ENCODE results near the gene GAS2L3.
"Not testable (repeated sequence)": the region's sequence is repeated elsewhere in the genome, so short reads cannot be mapped to it uniquely, and the experiment has no call there.

The GAS2L3 gene

DNA sequence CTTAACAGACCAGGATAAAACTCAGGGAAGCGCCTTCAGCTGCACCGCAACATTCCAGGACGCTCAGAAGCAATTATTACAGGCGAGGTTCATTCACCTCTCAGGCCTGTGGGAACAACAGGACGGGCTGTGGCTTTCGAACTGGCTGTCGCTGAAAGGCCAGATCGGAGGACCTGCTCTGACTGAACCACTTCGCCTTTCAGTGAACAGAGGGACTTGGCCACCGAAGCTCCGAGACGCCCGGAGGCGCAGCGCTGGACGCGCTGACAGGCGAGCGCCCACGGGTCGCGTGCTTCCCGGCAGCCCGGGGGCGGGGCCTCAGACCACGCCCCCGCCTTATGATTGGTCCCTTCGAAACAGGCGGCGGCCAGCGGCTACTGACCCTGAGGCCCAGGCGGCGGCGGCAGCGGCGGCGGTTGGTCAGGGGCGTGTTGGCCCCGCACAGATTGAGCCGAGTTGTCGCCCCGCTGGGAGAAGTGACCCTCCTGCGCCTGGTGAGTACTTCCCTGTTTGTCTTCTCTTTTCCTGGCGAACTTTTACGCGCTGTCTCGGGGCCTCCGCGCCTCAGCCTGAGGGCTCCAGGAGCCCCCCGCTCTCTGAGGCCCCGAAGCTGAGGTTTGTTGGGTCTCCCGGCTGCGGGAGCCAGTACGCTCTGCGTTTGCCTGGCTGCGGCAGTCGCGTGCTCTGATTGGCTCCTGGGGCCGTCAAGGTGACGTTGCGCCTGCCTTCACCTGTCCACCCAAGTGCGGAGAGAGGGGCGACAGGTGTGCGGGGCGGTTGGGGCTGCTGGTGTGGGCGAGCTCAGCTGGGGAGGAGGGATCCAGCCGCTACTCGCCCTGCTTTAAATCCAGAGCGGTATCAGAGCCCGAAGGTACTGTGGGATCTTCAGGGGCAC, at the start of gene GAS2L3:
Gene GAS2L3 (plus strand): TSS at position 393 of the 895 bp plus-strand sequence. CDS start 21,221 bp downstream, outside the sequence.
- peak; percentile 97 for DNase-seq (ENCODE audit: low spot score)

DNA sequence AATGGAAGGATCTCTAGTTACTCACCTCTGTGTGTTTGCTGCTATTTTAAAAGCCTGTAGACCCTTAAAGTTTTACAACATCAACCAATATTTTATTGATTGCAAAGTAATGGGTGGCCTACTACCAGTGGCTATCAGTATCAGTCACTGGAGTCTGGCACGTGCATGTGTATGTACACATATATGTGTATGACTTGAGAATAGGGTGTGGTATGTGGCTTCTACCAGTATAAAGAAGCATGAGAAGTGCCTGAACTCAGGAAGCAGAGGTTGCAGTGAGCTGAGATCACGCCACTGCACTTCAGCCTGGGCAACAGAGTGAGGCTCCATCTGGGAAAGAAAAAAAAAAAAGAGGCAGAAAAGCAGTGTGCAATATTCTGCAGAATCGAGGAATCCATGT, 45.5 kb upstream of the GAS2L3 start:
- DNase-seq (ENCODE audit: low spot score) = no peak

DNA sequence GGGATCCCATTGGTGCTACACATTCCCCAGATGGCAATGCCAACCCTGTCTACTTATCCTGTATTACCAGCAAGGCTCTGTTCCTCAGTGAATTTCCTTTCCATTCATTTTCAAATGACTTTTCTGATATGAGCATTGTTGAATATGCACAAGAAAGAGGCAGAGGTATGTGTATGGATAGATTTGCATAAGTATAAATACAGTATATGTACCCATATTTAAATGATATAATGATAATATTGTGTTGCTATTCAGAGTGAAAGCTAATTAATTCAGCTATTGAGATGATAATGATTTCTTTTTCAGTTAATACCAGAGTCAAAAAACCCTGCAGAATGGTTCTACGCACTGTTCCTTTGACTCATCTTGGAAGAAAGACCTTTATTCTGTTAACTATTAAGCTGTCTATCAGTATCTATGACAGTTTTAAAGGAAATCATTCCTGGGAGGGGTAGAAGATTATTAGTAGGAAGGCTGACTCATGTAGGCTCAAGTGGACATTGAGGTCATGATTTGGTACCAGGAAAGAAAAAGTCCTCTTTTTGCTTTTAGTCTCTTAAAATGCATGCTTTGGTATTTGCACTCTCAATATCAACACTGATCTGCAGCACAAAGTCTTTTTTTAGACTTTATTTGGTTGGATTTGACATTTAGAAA, 44.9 kb upstream of the GAS2L3 start:
- no peak for DNase-seq (ENCODE audit: low spot score)

DNA sequence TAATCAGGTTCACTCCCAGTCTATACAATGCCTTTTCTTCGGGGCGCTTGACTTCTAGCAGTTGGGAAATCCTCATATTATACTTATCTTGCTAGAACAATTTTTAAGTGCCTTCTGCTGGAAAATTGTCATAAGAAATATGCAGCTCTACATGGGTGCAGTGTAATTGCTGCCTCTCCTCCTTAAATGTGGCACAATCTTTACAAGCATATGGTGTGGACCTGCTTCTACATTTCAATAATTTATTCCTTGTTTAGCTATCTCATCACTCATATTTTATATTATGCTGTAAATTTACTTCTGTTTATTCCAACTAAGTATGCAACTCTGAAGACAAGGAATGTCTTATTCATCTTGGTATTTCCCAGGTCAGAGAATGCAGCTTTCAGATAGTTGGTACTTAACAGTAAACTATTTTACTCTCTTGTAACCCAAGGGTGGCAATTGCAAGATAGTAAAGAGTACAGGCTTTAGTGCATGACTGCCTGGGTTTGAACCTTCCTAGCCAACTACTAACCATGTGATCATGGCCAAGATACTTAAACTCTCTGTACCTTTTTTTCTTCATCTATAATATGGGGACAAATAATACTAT, 43.6 kb upstream of the GAS2L3 start:
- no peak for DNase-seq (ENCODE audit: low spot score)

DNA sequence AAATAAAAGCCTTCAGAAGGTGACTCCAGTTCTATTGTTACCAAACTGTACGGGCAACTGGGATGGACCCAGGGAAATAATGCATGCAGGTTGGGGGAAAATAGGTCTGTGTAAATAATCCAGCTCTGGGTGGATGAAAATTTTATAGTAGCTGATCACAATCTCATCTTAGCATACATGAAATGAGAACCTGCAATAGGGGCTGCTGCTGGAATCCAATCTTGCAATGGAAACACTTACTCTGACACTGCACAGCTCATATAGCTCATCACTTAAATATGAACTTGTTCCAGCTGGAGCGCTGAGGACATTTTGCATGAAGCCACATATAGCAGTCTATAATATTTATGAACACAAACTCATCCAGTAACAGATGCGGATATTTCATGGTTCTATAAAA, 40.1 kb upstream of the GAS2L3 start:
- DNase-seq (ENCODE audit: low spot score) = no peak

DNA sequence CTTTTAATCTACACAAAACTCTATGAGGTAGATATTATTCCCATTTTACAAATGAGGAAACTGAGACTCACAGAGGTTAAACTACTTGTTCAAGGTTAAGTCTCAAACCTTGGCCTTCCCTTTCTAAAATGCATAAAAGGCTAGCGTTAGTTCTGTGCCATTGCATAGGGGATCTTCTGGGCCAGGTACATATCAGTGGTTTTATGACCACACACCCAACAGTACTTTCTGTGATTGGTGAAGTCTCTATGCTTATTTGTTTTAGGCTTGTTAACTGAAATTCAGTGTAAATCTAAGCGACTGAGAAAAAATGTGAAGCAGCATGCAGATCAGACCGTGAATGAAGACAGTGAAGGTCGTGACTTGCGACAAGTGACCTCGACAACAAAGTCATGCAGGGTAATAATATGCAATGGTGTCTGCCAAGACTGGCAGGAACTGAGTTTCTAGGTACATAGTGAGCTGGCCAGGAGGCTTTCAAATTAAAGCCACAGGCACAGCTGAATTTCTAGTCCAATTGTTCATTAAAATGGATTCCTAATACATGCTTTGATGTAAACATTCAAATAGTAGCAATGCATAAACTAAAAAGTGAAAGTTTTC, 38.8 kb upstream of the GAS2L3 start:
- no peak for DNase-seq (ENCODE audit: low spot score)

DNA sequence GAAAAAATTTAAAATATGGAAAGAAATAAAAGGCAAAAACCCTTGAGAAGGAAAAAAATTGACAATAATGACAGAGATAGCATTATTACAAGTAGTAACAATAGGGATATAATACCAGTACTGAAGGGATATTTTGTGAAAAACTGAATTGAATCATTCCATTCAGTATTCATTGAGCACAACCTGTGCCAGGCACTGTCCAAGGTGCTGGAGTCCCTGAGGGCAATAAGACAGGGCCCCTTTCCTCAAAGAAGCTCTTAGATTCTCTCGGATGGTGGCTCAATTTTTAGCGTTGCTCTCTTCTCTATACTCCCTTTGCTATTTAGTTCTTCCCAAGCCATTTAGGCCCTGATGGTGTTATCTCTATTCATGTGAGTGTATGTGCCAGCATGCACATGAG, 34.3 kb upstream of the GAS2L3 start:
- DNase-seq (ENCODE audit: low spot score) = peak; percentile 58

DNA sequence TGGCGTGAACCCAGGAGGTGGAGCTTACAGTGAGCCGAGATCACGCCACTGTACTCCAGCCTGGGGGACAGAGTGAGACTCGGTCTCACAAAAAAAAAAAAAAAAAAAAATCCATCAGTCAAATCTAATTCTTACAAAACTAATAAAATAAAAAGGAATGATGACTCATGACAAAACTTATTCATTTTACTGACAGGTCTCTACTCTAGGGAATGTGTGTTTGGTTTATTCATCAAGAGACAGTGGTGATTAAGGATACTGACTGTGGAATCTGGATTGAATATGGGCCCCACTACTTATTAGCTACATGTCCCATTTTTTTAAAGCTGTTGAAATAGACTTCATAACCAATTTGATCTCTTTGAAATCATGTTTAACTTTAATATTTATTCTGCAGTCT, 29.3 kb upstream of the GAS2L3 start:
- DNase-seq (ENCODE audit: low spot score) = no peak

DNA sequence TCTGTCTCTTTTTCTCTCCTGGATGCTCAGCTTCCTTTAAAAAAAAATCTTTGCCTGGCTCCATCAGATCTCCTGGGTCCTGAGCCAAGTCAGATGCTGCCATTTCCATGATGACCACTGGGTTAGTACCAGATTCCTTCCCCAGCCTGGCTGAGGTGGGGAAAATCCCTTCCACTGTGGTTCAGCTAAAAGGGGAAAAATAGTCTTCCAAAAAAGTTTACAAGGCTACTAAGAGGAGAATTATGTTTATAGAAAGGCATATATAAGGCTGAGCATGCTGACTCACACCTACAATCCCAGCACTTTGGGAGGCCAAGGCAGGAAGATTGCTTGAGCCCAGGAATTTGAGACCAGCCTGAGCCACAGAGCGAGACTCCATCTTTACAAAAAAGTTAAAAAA, 28.4 kb upstream of the GAS2L3 start:
- no peak for DNase-seq (ENCODE audit: low spot score)

DNA sequence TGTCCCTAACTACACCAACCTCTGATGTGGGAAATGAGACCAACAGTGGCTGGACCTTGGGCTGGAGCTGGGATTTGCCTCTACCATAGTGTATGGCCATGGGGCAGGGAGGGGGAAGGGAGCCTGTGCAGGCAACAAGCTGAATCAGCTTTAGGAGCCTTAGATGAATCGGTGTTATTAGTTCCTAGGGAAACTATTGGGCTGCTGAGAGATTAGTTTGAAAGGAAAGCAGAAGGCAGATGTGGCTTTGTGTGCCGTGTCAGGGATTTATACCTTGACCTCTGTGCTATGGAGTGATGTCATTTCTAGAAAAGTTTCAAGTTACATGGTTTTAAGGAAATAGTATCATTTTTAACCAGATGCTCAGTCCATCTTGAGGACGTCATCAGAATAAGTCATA, 19.5 kb upstream of the GAS2L3 start:
- no peak for DNase-seq (ENCODE audit: low spot score)

DNA sequence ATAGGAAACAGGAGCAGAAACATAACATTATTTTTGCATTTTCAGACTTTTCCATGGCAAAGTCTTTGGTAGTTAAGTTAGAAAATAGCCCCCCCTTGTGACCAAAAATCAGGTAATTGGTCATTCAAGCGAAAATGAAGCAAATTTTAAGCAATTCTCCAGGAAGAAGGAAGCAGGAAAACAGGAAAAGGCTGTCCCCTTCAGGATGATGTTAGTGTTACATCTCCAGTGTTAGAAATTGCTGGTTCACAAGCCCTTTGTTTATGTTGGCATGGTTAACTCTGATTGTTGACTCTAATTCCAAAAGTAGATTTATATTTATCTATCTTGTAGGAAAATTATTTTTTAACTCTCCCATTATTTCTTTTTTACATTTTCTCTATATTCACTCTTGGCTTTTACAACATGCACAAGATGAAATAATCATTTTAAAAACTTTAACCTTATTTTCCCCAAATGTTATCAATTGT, 18.8 kb upstream of the GAS2L3 start:
- peak; percentile 70 for DNase-seq (ENCODE audit: low spot score)

DNA sequence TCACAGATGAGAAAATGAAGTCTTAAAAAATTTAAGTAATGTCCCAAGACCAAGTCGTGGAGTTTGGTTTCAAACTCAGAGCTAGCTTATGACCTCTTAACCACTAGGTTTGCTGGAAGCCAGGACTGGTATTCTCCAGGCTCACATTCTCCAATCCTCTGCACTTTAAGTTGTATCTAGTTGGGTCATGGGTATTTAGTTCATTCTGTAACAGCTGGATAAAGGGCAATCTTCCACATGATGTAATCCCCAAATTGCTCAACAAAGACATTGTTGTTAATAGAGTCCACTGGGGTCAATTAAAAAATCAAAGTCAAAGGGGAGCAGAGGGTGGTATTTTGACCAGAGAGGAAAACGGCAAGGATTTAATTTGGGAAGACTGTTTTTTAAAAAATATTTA, 17.8 kb upstream of the GAS2L3 start:
- DNase-seq (ENCODE audit: low spot score) = no peak

DNA sequence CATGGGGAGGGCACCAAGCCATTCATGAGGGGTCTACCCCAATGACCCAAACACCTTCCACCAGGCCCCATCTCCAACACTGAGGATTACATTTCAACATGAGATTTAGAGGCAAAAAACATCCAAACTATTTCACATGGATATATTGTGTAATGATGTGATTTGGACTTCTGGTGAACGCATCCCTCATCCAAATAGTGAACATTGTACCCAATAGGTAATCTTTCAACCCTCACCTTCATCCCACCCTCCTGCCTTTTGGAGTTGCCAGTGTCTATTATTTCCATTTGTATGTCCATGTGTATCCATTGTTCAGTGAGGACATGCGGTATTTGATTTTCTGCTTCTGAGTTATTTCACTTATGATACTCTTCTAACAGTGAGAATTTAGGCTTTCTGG, 16.1 kb upstream of the GAS2L3 start:
- no peak for DNase-seq (ENCODE audit: low spot score)

DNA sequence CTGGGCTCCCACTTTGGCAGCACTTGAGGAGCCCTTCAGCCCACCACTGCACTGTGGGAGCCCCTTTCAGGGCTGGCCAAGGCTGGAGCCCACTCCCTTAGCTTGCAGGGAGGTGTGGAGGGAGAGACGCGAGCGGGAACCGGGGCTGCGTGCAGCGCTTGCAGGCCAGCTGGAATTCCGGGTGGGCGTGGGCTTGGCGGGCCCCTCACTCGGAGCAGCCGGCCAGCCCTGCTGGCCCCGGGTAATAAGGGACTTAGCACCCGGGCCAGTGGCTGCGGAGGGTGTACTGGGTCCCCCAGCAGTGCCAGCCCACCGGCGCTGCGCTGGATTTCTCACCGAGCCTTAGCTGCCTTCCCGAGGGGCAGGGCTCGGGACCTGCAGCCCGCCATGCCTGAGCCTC, 14.2 kb upstream of the GAS2L3 start:
- not testable (repeated sequence) for DNase-seq (ENCODE audit: low spot score)

DNA sequence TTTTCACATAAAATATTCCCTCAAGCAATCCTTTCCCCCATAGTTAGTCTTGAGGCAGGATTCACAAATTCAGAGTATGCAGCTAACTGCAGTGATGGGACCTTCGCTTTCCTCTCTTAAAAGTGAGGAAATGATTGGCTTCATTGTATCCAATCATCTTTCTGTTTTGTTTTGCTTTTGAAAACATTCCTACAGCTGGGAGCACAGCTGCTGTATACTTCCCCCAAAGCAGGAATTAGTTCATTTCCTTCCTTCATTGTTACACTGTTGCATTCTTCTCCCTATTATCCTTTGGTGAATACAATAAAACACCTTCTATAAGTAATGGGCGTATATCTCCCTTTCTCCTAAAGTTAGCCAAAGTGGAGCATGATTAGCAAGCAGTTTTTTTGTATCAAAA, 9.4 kb upstream of the GAS2L3 start:
- no peak for DNase-seq (ENCODE audit: low spot score)

DNA sequence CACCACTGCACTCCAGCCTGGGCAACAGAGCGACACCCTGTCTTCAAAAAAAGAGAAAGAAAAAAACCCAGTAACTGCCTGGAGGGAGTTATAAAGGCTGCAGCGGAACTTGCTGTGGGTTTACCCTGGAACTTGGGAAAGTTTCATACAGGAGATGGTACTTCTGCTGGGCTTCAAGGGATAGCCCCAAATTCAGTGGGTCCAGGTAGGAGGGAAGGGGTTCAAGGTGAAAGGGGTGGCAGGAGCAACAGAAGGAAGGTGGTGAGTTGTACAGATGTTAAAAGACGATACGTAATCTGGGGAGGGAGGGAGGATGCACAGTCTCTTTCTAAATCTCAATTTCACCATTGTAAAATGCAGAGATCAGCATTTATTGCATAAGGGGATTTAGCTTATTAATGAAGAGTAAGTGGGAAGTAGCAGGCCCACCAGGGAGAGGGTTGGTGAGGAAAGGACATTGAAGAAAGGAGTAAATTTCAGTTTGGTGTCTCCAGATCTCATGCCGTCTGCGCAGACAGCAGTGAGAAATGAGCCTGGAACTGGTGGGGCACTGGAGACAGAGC, 8.5 kb upstream of the GAS2L3 start:
- no peak for DNase-seq (ENCODE audit: low spot score)

DNA sequence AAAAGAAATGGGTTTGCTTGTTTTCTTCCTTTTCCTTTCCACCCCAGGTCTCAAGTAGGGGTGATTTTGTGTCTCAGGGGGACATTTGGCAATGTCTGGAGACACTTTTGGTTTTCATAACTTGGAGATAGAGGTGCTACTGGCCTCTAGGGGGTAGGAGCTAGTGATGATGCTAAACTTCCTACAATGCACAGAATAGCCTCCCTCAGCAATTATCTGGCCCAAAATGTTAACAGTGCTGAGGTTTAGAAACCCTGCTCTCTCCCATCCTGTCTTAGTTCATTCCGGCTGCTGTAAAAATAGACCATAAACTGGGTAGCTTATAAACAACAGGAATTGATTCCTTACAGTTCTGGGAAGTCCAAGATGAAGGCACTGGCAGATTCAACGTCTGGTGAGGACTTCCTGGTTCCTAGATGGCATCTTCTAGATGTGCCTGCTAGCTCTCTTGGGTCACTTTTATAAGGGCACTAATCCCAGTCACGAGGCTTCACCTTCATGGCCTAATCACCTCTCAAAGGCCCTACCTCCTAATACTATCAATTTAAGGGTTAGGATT, 7.4 kb upstream of the GAS2L3 start:
- no peak for DNase-seq (ENCODE audit: low spot score)

DNA sequence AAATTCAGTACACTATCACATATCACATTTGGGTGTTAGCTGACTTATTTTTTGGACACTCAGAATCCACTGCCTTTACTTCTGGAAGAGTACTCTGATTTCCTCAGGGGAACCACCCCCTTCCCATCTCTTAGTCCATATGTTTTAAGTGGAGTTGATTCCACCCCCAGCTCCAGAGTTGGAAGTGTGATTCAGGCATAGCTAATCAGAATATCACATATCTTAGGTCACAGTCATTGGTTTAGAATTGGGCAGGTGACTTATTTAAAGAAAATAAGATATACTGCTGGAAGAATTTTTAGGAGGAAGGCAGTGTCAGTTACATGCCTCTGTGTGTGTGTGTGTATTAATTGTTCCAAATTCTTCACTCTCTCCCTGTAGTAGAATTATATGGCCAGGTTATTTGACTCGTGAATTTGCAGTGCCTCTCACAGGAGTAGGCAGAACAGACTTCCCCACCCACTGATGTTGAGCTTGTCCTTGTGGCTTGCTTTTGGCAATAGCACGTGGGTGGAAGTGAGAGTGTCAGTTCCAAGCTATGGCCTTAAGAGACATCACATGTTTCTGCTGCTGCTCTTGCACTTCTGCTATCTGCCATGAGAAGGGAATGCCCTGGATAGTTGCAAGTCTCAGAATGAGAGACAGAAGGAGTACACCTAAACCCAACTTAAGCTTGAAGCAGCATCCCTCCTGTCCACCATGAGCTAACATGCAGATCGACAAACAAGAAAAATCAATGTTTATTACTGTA, 6.4 kb upstream of the GAS2L3 start:
- no peak for DNase-seq (ENCODE audit: low spot score)

DNA sequence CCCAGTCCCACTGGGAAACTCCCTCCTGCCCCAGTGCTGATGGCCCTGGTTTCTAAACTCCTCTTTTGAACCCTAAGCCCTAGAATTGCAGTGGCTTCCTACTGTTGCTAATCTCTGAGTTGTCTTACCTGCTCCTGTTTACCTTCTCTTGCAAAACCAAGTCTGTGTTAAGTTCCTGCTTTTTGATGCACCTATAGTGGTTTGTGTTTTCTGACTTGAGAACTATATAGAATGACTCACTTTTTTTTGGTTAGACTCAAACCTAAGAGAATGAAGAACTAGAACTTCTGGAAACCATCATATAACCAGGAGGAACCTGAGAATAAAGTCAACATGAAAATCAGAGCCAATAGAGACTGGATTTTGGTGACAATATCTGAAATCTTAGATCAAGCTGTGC, 5.5 kb upstream of the GAS2L3 start:
- no peak for DNase-seq (ENCODE audit: low spot score)

DNA sequence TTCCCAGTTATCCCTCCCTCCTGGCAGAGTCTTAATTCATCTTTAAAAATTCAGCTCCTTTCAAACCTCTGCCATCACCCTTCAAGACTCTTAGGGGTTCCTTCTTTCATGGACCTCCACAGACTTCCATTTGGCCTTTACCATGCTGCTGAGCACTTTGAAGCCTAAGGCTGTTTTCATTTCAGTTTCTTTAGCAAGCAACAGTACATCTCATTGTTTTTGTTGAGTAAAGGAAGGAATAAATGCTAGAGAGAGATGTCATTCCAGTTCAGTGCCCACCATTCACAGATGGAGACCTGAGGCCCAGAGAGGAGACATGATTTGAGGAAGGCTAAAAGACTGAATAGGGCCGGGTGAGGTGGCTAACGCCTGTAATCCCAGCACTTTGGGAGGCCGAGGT, 1.3 kb upstream of the GAS2L3 start:
- no peak for DNase-seq (ENCODE audit: low spot score)
